OCI-LY7 (cell line): ENCODE measurements around the gene TGFBR1. TPM values are rescaled to one million over a fixed set of nuclear protein-coding genes. Genes with fewer than 3 reads are reported as not detected.
"Not testable (repeated sequence)": the region's sequence is repeated elsewhere in the genome, so short reads cannot be mapped to it uniquely, and the experiment has no call there.

Experiments
- BruUV-seq: library from RNA; stranded (reverse); fragments of 400-500 nt; replicated peaks from 2 replicates; lab custom pipeline; 2021; lab: Mats Ljungman, UMichigan
- CTCF ChIA-PET: fragments of 300-600 bp; sonication (Branson Sonifier 250); formaldehyde crosslinking; loops from one replicate; lab custom pipeline; 2022; ENCODE audit warnings: antibody characterized with exemption; ENCODE audit not compliant: unreplicated experiment; lab: Charles Lee
- POLR2A ChIA-PET: fragments of 300-600 bp; sonication (Branson Sonifier 250); formaldehyde crosslinking; loops from one replicate; lab custom pipeline; 2022; ENCODE audit warnings: antibody characterized with exemption; lab: Charles Lee
- DNase-seq: peaks from one replicate; pipeline ENCODE4 v3.0.0-alpha.2; 2015; ENCODE audit warnings: low spot score
- H2AFZ ChIP-seq: fragments of 200-600 bp; sonication (generic), shearing (Covaris generic); 2 replicates; pipeline ENCODE4 v1.6.1; 2014; ENCODE audit warnings: mild to moderate bottlenecking, antibody characterized with exemption, low read length, moderate library complexity
- H3K27ac ChIP-seq: fragments of 200-600 bp; sonication (generic); 2 replicates; pipeline ENCODE4 v1.5.1; 2014; ENCODE audit warnings: mixed run types, low read depth, mild to moderate bottlenecking, moderate library complexity, low read length, inconsistent platforms; ENCODE audit not compliant: poor library complexity, severe bottlenecking
- H3K36me3 ChIP-seq: fragments of 200-600 bp; sonication (generic); 2 replicates; pipeline ENCODE4 v1.6.1; 2014; ENCODE audit warnings: mild to moderate bottlenecking, antibody characterized with exemption, low read length, moderate library complexity, mixed read lengths; ENCODE audit not compliant: insufficient read depth
- H3K4me1 ChIP-seq: fragments of 200-600 bp; sonication (generic); 2 replicates; pipeline ENCODE4 v1.5.1; 2014; ENCODE audit warnings: mild to moderate bottlenecking, low read length; ENCODE audit not compliant: insufficient read depth, poor library complexity, severe bottlenecking
- H3K4me2 ChIP-seq: fragments of 200-600 bp; sonication (generic); 2 replicates; pipeline ENCODE4 v1.6.1; 2014; ENCODE audit warnings: mild to moderate bottlenecking, low read length
- H3K4me3 ChIP-seq: fragments of 200-600 bp; sonication (generic); 2 replicates; pipeline ENCODE4 v1.5.1; 2014; ENCODE audit warnings: mild to moderate bottlenecking, low read depth, low read length; ENCODE audit not compliant: poor library complexity, severe bottlenecking
- H3K79me2 ChIP-seq: fragments of 200-600 bp; sonication (generic); 2 replicates; pipeline ENCODE4 v1.6.1; 2016; ENCODE audit warnings: low read depth, mild to moderate bottlenecking, low read length, moderate library complexity, mixed read lengths; ENCODE audit not compliant: insufficient read depth
- H3K9me2 ChIP-seq: fragments of 200-600 bp; sonication (generic); 2 replicates; pipeline ENCODE4 v1.6.1; 2016; ENCODE audit warnings: mild to moderate bottlenecking, low read length, mixed read lengths; ENCODE audit not compliant: insufficient read depth
- H3K9me3 ChIP-seq: fragments of 200-600 bp; sonication (generic); 2 replicates; pipeline ENCODE4 v1.6.1; 2014; ENCODE audit warnings: mild to moderate bottlenecking, mixed run types, low read length, mixed read lengths
- H4K20me1 ChIP-seq: fragments of 200-600 bp; sonication (generic); 2 replicates; pipeline ENCODE4 v1.6.1; 2014; ENCODE audit warnings: mild to moderate bottlenecking, antibody characterized with exemption, low read length, moderate library complexity, mixed read lengths; ENCODE audit not compliant: insufficient read depth
- CTCF ChIP-seq: fragments of 200-600 bp; sonication (generic); conservative IDR thresholded peaks from 2 replicates; pipeline ENCODE4 v1.5.1; 2014; ENCODE audit warnings: mild to moderate bottlenecking, antibody characterized with exemption, low read length, moderate library complexity, mixed read lengths
- EZH2phosphoT487 ChIP-seq: fragments of 200-600 bp; sonication (generic); IDR thresholded peaks from 2 replicates; pipeline ENCODE4 v1.6.1; 2018; ENCODE audit warnings: low read depth, borderline replicate concordance, mild to moderate bottlenecking, mixed run types, antibody characterized with exemption, low read length, moderate library complexity, mixed read lengths
- intact Hi-C: fragments of 100-400 bp; cut with micrococcal nuclease; formaldehyde crosslinking; loops from one replicate; pipeline ENCODE4 v1.10.0; 2022; ENCODE audit not compliant: unreplicated experiment
- total RNA-seq, 2 experiments: library from RNA; depleted of rRNA in 1 of 2; stranded (reverse); fragments of >200 nt in 1 of 2; shearing (Covaris generic) in 1 of 2; gene quantifications; 2 replicates each; pipeline ENCODE4 v1.2.3, GENCODE V29; 2014 to 2022

The TGFBR1 gene
- total RNA-seq, 2 experiments from 2014 or later: 13.6 to 36.7 TPM

GRCh38 chr9:99190597-99191283 lies 85.8 kb downstream of the TGFBR1 start:
- Histone ChIP-seq H4K20me1 (no peaks in the 10 kb centered on the region), H3K4me2 (no peak overlapping the region), H3K4me3 (no peak overlapping the region), H3K4me1 (peaks cover 19% of the 10 kb centered on the region), H3K9me3 (no peaks in the 10 kb centered on the region), H3K36me3 (no peaks in the 10 kb centered on the region), H3K79me2 (no peaks in the 10 kb centered on the region), H3K27ac (no peak overlapping the region), H3K9me2 (no peaks in the 10 kb centered on the region), H2AFZ (no peak overlapping the region)
- DNase-seq: no peak
- no TSS peak for BruUV-seq
- ChIA-PET POLR2A (interaction anchor here (0.7 kb wide), 1 partner anchor 49 kb away, joined by 3 read pairs; no protein-coding TSS in a partner anchor), CTCF (no interaction called here)
- TF ChIP-seq CTCF (no peak), EZH2phosphoT487 (no peak)
- intact Hi-C loops: no loop called here

- no peak overlapping the region for H3K27ac ChIP-seq
- H3K4me2 ChIP-seq: no peak overlapping the region
- peak; percentile 34 for DNase-seq
- no peaks in the 10 kb centered on the region for H3K36me3 ChIP-seq
- intact Hi-C loops: no loop called here
- no peaks in the 10 kb centered on the region for H3K9me3 ChIP-seq
- POLR2A ChIA-PET: interaction anchor here (1.6 kb wide), 1 partner anchor 29 kb away, joined by 4 read pairs; the partner anchor contains the start of genes ALG2 and SEC61B
- TF ChIP-seq EZH2phosphoT487: no peak
- peak; percentile 71 for TF ChIP-seq CTCF
- no peak overlapping the region for H2AFZ ChIP-seq
- H3K4me3 ChIP-seq: no peak overlapping the region
- BruUV-seq: no TSS peak
- no peaks in the 10 kb centered on the region for H3K79me2 ChIP-seq
- CTCF ChIA-PET: no interaction called here
- H3K4me1 ChIP-seq: peaks cover 1% of the 10 kb centered on the region
- no peaks in the 10 kb centered on the region for H4K20me1 ChIP-seq
- H3K9me2 ChIP-seq: no peaks in the 10 kb centered on the region
Observed at GRCh38 chr9:99192786-99193465, 88.0 kb downstream of the TGFBR1 start.

DNA sequence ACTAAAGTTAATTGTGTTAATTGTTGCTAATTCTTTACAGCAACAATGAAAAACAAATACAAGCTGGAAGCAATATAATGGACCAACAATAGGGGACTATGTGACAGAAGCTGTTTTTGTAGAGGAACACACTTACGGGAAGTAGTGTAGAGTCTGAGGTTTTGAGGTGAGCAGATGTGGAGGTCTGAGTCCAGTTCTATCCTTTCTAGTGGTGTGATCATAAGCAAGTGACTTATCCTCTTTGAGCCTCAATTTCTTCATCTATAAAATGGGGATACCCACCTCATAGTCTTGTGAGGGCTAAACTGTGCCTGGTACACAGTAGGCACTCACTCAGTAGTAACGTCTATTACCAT lies 88.5 kb downstream of the TGFBR1 start:
- H3K4me1 ChIP-seq: no peaks in the 10 kb centered on the region
- no peaks in the 10 kb centered on the region for H3K79me2 ChIP-seq
- H3K27ac ChIP-seq: no peak overlapping the region
- intact Hi-C loops: no loop called here
- no peak overlapping the region for H3K4me3 ChIP-seq
- no peak for DNase-seq
- no peaks in the 10 kb centered on the region for H4K20me1 ChIP-seq
- CTCF ChIA-PET: no interaction called here
- no TSS peak for BruUV-seq
- H2AFZ ChIP-seq: no peak overlapping the region
- no peak overlapping the region for H3K4me2 ChIP-seq
- TF ChIP-seq EZH2phosphoT487 (no peak), CTCF (0 out of 2 replicates have a peak, but pooled peaks have one; percentile 21)
- POLR2A ChIA-PET: interaction anchor here (1.0 to 1.6 kb wide), 3 partner anchors 9 to 41 kb away, joined by 3 to 4 read pairs (median 3); partner anchors contain the start of genes ALG2 and SEC61B
- H3K9me2 ChIP-seq: no peaks in the 10 kb centered on the region
- no peaks in the 10 kb centered on the region for H3K36me3 ChIP-seq
- H3K9me3 ChIP-seq: no peaks in the 10 kb centered on the region

GRCh38 chr9:99196484-99196883 lies 91.6 kb downstream of the TGFBR1 start:
- CTCF ChIA-PET, DNase-seq, H3K4me1 ChIP-seq, H3K9me3 ChIP-seq, H3K4me2 ChIP-seq, BruUV-seq, H3K9me2 ChIP-seq, H3K79me2 ChIP-seq, H4K20me1 ChIP-seq, intact Hi-C loops, H3K27ac ChIP-seq, H3K36me3 ChIP-seq, H2AFZ ChIP-seq, H3K4me3 ChIP-seq: not testable (repeated sequence)
- POLR2A ChIA-PET: interaction anchor here (0.8 to 1.3 kb wide), 4 partner anchors 9 to 164 kb away, joined by 3 to 5 read pairs (median 3); no protein-coding TSS in a partner anchor
